Fibroblast of villous mesenchyme (primary cell): ENCODE data around the gene AR. TPM values are rescaled to one million over a fixed set of nuclear protein-coding genes. Genes with fewer than 3 reads are reported as not detected.

Experiments used
- DNase-seq: peaks from one replicate; pipeline ENCODE4 v3.0.0-alpha.2; 2010; ENCODE audit warnings: low read depth
- H3K4me3 ChIP-seq: 2 replicates; pipeline ENCODE4 v1.5.1; 2011; ENCODE audit warnings: low read depth, mild to moderate bottlenecking, low read length
- CTCF ChIP-seq: IDR thresholded peaks from 2 replicates; pipeline ENCODE4 v1.5.1; 2012; ENCODE audit warnings: low read depth, mild to moderate bottlenecking, low read length; ENCODE audit not compliant: insufficient read depth
- total RNA-seq: library from RNA; depleted of rRNA; stranded (reverse); fragments of >200 nt; gene quantifications from 2 replicates; pipeline ENCODE4 v1.2.3, GENCODE V29; 2012

AR gene
- total RNA-seq, 1 donor: 10.8 TPM

GRCh38 chrX:67563469-67564448 is 19.9 kb downstream of the AR start:
- no peak for DNase-seq
- no peak for TF ChIP-seq CTCF
- no peak overlapping the region for H3K4me3 ChIP-seq

GRCh38 chrX:67564475-67564874 is 20.7 kb downstream of the AR start:
- no peak for DNase-seq
- H3K4me3 ChIP-seq: no peak overlapping the region
- no peak for TF ChIP-seq CTCF

GRCh38 chrX:67568769-67569168 is 24.9 kb downstream of the AR start:
- TF ChIP-seq CTCF: no peak
- DNase-seq: no peak
- no peak overlapping the region for H3K4me3 ChIP-seq

GRCh38 chrX:67570839-67571238 is 27.0 kb downstream of the AR start:
- no peak for TF ChIP-seq CTCF
- DNase-seq: no peak
- no peak overlapping the region for H3K4me3 ChIP-seq

GRCh38 chrX:67574696-67575095 is 30.9 kb downstream of the AR start:
- DNase-seq: no peak
- TF ChIP-seq CTCF: no peak
- H3K4me3 ChIP-seq: no peak overlapping the region

GRCh38 chrX:67582436-67582835 is 38.6 kb downstream of the AR start:
- DNase-seq: no peak
- H3K4me3 ChIP-seq: no peak overlapping the region
- TF ChIP-seq CTCF: no peak
